Muscle layer of duodenum (tissue), 2 donors: ENCODE measurements around the gene KPNB1.

Experiments used
- H3K27ac ChIP-seq: one replicate; pipeline ENCODE4 v1.7.0; 2013; ENCODE audit warnings: mild to moderate bottlenecking, low read length
- H3K27me3 ChIP-seq: one replicate; pipeline ENCODE4 v1.7.0; 2013; ENCODE audit warnings: low read depth, mild to moderate bottlenecking, control low read depth, low read length
- H3K36me3 ChIP-seq, 2 donors: one replicate each; pipeline ENCODE4 v1.7.0; 2013; ENCODE audit warnings: low read length in 2 of 2, control low read depth in 1 of 2, mild to moderate bottlenecking in 1 of 2; ENCODE audit not compliant: insufficient read depth in 2 of 2, control insufficient read depth in 1 of 2
- H3K4me1 ChIP-seq, 2 donors: one replicate each; pipeline ENCODE4 v1.7.0; 2013; ENCODE audit warnings: low read length in 2 of 2, mild to moderate bottlenecking in 2 of 2, control low read depth in 1 of 2, moderate library complexity in 1 of 2; ENCODE audit not compliant: insufficient read depth in 2 of 2, control insufficient read depth in 1 of 2
- H3K4me3 ChIP-seq, 2 donors: one replicate each; pipeline ENCODE4 v1.7.0; 2013; ENCODE audit warnings: low read length in 2 of 2, low read depth in 1 of 2, mild to moderate bottlenecking in 1 of 2
- H3K9me3 ChIP-seq, 2 donors: one replicate each; pipeline ENCODE4 v1.7.0; 2013; ENCODE audit warnings: low read length in 2 of 2, control low read depth in 1 of 2, mild to moderate bottlenecking in 1 of 2; ENCODE audit not compliant: control insufficient read depth in 1 of 2
- donor health status: healthy.

The KPNB1 gene

DNA sequence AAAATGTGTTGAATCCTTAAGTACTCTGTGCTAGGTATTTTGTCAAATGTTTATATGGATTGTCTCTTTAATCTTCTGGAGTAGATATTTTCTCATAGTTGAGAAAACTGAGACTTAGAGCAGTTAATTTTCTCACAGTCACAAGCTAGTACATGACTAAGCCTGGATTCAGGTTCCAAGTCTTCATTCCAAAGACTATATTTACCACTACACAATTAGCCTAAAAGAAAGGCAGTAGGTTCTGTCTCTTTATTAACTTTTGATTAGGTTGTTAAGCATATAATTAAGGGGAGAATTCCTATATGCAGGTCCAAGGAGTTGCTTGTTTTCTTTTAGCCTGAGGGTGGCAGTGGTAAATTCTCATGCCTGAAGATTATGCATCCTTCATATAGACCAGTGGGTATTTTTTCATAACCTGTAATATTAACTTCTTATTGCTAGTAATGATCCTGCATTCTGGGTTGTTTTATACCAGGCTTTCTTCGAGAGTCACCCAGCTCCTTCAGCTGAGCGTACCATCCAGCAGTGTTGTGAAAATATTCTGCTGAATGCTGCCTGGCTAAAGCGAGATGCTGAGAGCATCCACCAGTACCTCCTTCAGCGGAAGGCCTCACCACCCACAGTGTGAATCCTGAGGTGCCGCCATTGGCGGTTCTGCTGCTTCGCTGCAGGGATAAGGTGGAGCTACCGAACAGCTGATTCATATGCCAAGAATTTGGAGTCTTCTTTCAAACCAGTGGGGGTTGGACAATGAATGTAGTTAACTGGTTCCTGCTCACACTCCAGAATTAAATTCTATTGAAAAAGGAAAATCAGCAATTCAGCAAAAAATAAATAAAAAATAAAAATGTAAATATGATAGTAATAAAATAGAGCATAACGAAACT, 28.2 kb upstream of the KPNB1 start:
- Histone ChIP-seq H3K27me3 (no peaks in the 10 kb centered on the region), H3K4me3 (no peak overlapping the region), H3K27ac (peak overlapping the region; percentile 78), H3K4me1 (peaks cover 8 to 34% of the 10 kb centered on the region in 2 donors), H3K36me3 (peaks cover 27 to 38% of the 10 kb centered on the region in 2 donors), H3K9me3 (no peaks in the 10 kb centered on the region)

DNA sequence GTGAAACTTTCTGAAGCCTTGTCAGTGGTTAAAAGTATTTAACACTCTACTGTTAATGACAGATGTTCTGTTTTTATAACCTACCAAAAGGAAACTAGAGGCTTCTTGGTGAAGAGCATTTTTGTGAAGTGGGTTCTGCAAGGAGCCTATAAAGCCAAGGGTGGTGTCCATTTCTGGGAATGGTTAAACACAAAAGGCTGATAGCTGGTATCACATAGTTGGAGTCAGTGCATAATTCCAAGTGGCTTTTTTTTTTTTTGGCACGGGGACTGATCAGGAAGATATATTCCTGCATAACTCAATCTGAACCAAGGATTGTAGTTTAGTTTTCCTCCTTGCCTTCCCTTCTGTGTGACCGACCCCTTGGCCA, 27.6 kb upstream of the KPNB1 start:
- Histone ChIP-seq H3K4me1 (peaks cover 8 to 34% of the 10 kb centered on the region in 2 donors), H3K4me3 (no peak overlapping the region), H3K27ac (peak overlapping the region; percentile 36), H3K27me3 (no peaks in the 10 kb centered on the region), H3K9me3 (no peaks in the 10 kb centered on the region), H3K36me3 (peaks cover 27 to 38% of the 10 kb centered on the region in 2 donors)

DNA sequence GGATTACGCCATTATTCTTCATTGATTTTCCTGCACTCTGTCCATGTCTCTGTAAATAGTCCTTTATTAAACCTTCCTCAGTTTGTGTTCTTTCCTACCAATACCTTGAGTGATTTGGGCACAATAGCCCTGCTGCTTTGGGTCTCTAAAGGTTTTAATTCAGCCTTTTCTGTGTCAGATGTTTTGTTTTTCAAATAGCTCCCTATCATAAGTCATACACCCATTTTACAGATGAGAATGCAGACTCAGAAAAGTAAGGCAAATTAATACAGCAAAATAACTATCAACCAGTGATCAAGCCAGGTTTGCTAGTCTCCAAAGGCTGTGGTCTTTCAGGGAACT, 25.0 kb upstream of the KPNB1 start:
- peaks cover 8 to 28% of the 10 kb centered on the region in 2 donors for H3K4me1 ChIP-seq
- H3K4me3 ChIP-seq, result no peak overlapping the region
- no peak overlapping the region for H3K27ac ChIP-seq
- H3K27me3 ChIP-seq, result no peaks in the 10 kb centered on the region
- H3K9me3 ChIP-seq, result no peaks in the 10 kb centered on the region
- peaks cover 16 to 24% of the 10 kb centered on the region in 2 donors for H3K36me3 ChIP-seq

DNA sequence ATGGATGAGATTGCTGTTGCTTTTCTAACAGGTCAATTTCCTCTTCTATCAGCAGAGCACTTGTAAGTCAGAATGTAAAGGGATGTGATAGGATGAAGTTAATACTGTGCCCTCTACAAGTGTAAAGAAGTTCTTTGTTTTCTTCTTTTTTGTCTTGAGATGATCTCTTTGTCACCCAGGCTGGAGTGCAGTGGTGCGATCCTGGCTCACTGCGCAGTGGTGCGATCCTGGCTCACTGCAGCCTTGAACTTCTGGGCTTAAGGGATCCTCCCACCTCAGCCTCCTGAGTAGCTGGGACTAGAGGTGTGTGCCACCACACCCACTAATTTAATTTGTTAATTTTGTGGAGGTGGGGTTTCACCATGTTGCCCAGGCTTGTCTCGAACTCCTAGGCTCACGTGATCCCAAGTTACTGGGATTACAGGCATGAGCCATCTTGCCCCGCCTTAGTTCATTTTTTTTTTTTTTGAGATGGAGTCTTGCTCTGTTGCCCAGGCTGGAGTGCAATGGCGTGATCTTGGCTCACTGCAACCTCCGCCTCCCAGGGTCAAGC, 21.6 kb upstream of the KPNB1 start:
- H3K9me3 ChIP-seq, result no peaks in the 10 kb centered on the region
- H3K4me3 ChIP-seq, result no peak overlapping the region
- no peak overlapping the region for H3K27ac ChIP-seq
- no peaks in the 10 kb centered on the region for H3K27me3 ChIP-seq
- H3K4me1 ChIP-seq, result no peaks in the 10 kb centered on the region
- peaks cover 7 to 8% of the 10 kb centered on the region in 2 donors for H3K36me3 ChIP-seq

DNA sequence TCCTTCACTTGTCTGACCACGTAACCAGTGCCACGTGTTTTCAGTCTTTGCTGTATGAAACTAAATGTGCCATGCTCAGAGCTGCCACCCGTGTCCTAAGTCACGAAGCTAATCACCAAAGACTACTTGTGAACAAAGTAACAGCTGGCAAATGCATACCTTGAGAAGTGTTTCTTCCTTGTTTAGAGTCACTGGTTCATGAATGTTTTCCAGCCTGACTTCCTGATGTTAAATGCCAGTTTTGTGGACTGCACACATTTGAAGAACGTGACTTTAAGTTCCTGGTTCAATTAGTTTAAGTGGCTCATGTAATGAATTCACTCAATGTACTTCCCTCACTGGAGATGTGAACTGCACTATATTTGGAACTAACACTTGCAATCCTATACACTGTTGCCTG, 19.9 kb upstream of the KPNB1 start:
- Histone ChIP-seq H3K27ac (no peak overlapping the region), H3K4me1 (no peaks in the 10 kb centered on the region), H3K27me3 (no peaks in the 10 kb centered on the region), H3K4me3 (no peak overlapping the region), H3K9me3 (no peaks in the 10 kb centered on the region), H3K36me3 (no peaks in the 10 kb centered on the region)

DNA sequence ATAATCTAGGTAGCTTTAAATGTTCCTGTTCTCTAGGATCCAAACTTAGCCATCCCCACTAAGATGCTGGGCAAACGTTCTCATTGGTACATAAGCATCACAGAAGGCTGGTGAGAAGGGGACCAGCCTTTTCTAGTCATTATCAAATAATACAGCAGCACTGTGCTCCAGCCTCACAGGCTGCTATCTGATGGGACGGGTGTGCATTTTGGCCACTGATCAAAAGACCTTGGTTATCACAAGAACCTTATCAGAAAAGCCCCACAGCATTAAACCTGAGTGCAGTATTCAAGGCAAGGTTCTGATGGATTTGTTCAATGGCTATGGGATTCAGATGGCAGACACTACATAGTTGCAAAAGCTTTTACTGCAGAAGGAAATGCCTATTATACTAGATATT, 19.1 kb upstream of the KPNB1 start:
- H3K36me3 ChIP-seq, result no peaks in the 10 kb centered on the region
- no peak overlapping the region for H3K4me3 ChIP-seq
- H3K4me1 ChIP-seq, result no peaks in the 10 kb centered on the region
- no peaks in the 10 kb centered on the region for H3K27me3 ChIP-seq
- no peaks in the 10 kb centered on the region for H3K9me3 ChIP-seq
- H3K27ac ChIP-seq, result no peak overlapping the region

DNA sequence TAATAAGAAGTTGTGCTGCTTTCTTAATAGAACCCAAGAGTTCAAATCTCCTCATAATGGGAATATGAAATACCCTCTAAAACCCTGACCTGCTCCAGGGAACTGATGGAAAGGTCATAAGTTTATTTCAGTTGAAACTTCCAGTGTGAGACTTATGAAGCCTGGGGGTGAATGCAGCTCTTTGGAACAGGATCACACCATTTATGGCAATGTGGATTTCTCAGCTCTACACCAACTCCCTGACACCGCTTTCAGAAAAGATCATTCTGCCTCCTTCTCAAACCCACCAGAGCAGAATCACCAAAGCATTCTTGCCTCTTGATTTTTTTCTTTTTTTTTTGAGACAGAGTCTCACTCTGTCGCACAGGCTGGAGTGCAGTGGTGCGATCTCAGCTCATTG, 16.7 kb upstream of the KPNB1 start:
- Histone ChIP-seq H3K4me1 (no peaks in the 10 kb centered on the region), H3K27me3 (no peaks in the 10 kb centered on the region), H3K27ac (no peak overlapping the region), H3K36me3 (peaks cover 0 to 4% of the 10 kb centered on the region in 2 donors), H3K4me3 (no peak overlapping the region), H3K9me3 (no peaks in the 10 kb centered on the region)

DNA sequence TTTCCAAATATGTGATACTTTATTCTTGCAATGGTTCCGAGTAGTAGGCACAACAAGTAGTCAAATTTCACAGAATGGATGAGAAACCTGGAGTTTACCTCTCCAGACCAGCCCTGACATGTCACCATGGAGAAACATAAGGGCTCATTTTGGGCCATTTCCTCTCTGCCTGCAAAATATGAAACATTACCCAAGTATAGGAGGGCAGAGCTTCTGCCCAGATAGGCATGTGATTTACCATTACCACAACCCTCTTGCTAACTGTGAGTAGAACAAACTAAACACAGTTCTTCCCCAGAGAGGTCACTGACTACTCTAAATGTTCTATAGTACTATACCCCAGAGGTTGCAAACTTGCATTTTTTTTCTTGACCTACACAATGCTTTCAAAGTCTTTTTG, 15.7 kb upstream of the KPNB1 start:
- no peaks in the 10 kb centered on the region for H3K4me1 ChIP-seq
- no peaks in the 10 kb centered on the region for H3K27me3 ChIP-seq
- no peak overlapping the region for H3K4me3 ChIP-seq
- H3K27ac ChIP-seq, result no peak overlapping the region
- H3K36me3 ChIP-seq, result peaks cover 0 to 4% of the 10 kb centered on the region in 2 donors
- no peaks in the 10 kb centered on the region for H3K9me3 ChIP-seq

DNA sequence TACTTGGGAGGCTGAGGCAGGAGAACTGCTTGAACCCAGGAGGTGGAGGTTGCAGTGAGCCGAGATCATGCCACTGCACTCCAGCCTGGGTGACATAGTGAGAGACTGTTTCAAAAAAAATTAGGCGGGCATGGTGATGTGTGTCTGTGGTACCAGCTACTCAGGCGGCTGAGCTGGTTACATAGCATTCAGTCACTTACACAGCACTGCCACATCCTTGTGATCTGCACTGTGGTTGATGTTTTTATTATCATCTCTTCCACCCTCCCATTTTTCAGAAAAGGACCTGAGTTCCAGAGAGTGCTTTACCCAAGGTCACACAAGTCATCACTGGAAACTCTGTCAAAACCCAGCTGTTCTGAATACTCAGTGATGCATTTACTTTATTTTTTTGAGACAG, 14.8 kb upstream of the KPNB1 start:
- no peaks in the 10 kb centered on the region for H3K9me3 ChIP-seq
- H3K36me3 ChIP-seq, result peaks cover 0 to 4% of the 10 kb centered on the region in 2 donors
- no peaks in the 10 kb centered on the region for H3K27me3 ChIP-seq
- H3K27ac ChIP-seq, result no peak overlapping the region
- no peak overlapping the region for H3K4me3 ChIP-seq
- no peaks in the 10 kb centered on the region for H3K4me1 ChIP-seq

DNA sequence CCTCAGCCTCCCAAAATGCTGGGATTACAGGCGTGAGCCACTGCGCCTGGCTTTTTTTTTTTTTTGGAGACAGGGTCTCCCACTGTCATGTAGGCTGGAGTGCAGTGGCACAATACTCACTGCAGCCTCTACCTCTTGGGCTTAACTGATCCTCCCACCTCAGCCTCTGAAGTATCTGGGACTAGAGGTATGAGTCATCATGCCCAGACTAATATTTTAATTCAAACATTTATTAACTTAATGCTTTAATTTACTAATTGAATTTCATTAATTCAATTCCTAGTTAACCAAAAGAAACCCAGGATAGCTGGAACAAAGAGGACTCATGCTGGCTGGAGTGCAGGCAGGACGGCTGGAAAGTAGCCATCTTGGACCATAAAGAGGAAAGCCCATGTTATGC, 14.0 kb upstream of the KPNB1 start:
- no peaks in the 10 kb centered on the region for H3K27me3 ChIP-seq
- no peaks in the 10 kb centered on the region for H3K4me1 ChIP-seq
- H3K27ac ChIP-seq, result no peak overlapping the region
- no peak overlapping the region for H3K4me3 ChIP-seq
- H3K9me3 ChIP-seq, result no peaks in the 10 kb centered on the region
- peaks cover 0 to 4% of the 10 kb centered on the region in 2 donors for H3K36me3 ChIP-seq

DNA sequence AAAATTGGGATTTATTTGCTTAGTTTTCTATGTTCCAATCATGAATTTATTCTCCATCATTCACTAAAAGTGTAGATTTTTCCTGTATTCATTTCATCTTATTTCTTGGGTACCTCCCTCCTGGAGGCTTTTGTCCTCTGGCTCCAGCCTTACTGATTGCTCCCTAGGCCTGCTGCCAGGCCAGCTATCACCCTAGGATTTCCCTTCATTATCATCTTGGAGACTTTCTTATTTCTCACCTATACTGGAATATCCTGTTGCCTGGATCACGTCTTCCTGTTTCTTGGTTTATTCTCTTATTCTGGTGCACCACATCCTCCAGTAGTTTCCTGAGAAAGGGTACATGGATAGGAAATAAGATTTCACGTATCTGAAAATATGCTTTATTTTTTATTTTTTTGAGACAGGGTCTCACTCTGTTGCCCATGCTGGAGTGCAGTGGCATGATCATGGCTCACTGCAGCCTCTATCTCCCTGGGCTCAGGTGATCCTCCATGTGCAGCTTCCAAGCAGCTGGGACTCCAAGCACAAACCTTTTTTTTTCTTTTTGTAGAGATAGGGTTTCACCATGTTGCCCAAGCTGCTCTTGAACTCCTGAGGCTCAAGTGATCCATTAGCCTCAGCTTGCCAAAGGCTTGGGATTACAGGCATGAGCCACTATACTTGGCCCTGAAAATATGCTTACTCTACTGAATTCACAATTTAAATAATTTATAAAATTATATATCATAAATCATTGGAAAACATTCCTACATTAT, 13.3 kb upstream of the KPNB1 start:
- H3K4me1 ChIP-seq, result no peaks in the 10 kb centered on the region
- H3K4me3 ChIP-seq, result no peak overlapping the region
- no peak overlapping the region for H3K27ac ChIP-seq
- no peaks in the 10 kb centered on the region for H3K27me3 ChIP-seq
- no peaks in the 10 kb centered on the region for H3K9me3 ChIP-seq
- H3K36me3 ChIP-seq, result peaks cover 0 to 4% of the 10 kb centered on the region in 2 donors
